ENCODE measurements around the gene CCDC167.

CCDC167 gene

GRCh38 chr6:37442416-37443215 is 57.1 kb downstream of the CCDC167 start:
- Histone ChIP-seq H3K27me3 (ENCODE audit: insufficient read depth, low read depth, severe bottlenecking) (no peaks in the 10 kb centered on the region), H3K27ac (no peak overlapping the region), H3K9me3 (ENCODE audit: severe bottlenecking) (no peaks in the 10 kb centered on the region), H3K36me3 (peaks cover 76% of the 10 kb centered on the region), H3K4me3 (ENCODE audit: low read depth, low read length) (no peak overlapping the region)
- DNase-seq: peak; percentile 3
- TF ChIP-seq, protein P1, sequence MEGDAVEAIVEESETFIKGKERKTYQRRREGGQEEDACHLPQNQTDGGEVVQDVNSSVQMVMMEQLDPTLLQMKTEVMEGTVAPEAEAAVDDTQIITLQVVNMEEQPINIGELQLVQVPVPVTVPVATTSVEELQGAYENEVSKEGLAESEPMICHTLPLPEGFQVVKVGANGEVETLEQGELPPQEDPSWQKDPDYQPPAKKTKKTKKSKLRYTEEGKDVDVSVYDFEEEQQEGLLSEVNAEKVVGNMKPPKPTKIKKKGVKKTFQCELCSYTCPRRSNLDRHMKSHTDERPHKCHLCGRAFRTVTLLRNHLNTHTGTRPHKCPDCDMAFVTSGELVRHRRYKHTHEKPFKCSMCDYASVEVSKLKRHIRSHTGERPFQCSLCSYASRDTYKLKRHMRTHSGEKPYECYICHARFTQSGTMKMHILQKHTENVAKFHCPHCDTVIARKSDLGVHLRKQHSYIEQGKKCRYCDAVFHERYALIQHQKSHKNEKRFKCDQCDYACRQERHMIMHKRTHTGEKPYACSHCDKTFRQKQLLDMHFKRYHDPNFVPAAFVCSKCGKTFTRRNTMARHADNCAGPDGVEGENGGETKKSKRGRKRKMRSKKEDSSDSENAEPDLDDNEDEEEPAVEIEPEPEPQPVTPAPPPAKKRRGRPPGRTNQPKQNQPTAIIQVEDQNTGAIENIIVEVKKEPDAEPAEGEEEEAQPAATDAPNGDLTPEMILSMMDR (IDR thresholded peaks at IDR 0.05; ENCODE audit: low read depth, low read length): no peak

DNA sequence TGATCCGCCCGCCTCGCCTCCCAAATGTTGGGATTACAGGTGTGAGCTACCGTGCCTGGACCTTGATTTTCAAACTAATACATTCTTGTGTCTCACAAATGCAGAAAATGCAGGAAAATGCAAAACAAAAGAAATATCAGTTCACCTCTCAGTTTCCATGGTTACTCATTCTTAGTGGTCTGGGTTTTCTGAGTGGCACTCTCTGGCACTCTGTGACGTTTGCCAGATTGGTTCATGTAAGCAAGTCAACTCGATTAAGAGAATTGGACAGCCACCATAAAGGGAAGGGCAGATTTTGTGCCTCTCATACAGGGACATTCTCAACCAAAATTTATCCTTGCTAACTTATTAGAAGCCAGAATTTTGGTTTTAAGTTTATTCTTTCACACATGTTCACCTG is 58.0 kb downstream of the CCDC167 start:
- TF ChIP-seq, protein P1 (IDR thresholded peaks at IDR 0.05; ENCODE audit: low read depth, low read length): no peak
- no peak for DNase-seq
- Histone ChIP-seq H3K4me3 (ENCODE audit: low read depth, low read length) (no peak overlapping the region), H3K27ac (no peak overlapping the region), H3K36me3 (peaks cover 73% of the 10 kb centered on the region), H3K27me3 (ENCODE audit: insufficient read depth, low read depth, severe bottlenecking) (no peaks in the 10 kb centered on the region), H3K9me3 (ENCODE audit: severe bottlenecking) (no peaks in the 10 kb centered on the region)

- no peak overlapping the region for H3K4me3 ChIP-seq (ENCODE audit: low read depth, low read length)
- H3K36me3 ChIP-seq: peaks cover 64% of the 10 kb centered on the region
- H3K27me3 ChIP-seq (ENCODE audit: insufficient read depth, low read depth, severe bottlenecking): no peaks in the 10 kb centered on the region
- TF ChIP-seq, protein P1 (IDR thresholded peaks at IDR 0.05; ENCODE audit: low read depth, low read length): no peak
- H3K27ac ChIP-seq: no peak overlapping the region
- H3K9me3 ChIP-seq (ENCODE audit: severe bottlenecking): no peaks in the 10 kb centered on the region
- DNase-seq: no peak
These were observed 60.8 kb downstream of the CCDC167 start for GRCh38 chr6:37438930-37439329.

DNA sequence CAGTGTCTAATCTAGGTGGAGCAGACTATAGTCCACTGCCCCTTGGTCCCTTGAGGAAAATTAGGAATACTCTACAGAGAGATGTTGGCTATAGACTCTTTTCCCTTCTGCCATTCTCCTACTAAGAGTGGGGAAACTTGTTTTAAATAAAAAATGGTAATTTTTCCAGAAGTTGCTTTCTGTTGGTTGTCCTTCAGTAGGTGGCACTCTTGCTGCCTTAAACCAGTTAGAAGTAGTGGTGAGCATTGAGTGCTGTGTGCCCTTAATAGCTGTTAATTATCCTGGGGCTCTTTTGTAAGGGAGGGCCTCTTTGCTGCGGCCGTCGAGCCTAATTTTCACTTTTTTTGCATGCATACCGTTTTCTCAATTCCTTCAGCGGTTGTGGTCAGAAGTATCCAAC is 63.9 kb downstream of the CCDC167 start:
- H3K9me3 ChIP-seq (ENCODE audit: severe bottlenecking): no peaks in the 10 kb centered on the region
- no peaks in the 10 kb centered on the region for H3K27me3 ChIP-seq (ENCODE audit: insufficient read depth, low read depth, severe bottlenecking)
- no peak overlapping the region for H3K4me3 ChIP-seq (ENCODE audit: low read depth, low read length)
- peaks cover 47% of the 10 kb centered on the region for H3K36me3 ChIP-seq
- H3K27ac ChIP-seq: no peak overlapping the region; the same call in 1 of the 2 replicates
- TF ChIP-seq, protein P1 (IDR thresholded peaks at IDR 0.05; ENCODE audit: low read depth, low read length): peak; percentile 54
- DNase-seq: peak; percentile 31

GRCh38 chr6:37435373-37435772 is 64.3 kb downstream of the CCDC167 start:
- Histone ChIP-seq H3K27ac (no peak overlapping the region), H3K4me3 (ENCODE audit: low read depth, low read length) (no peak overlapping the region), H3K27me3 (ENCODE audit: insufficient read depth, low read depth, severe bottlenecking) (no peaks in the 10 kb centered on the region), H3K36me3 (peaks cover 43% of the 10 kb centered on the region), H3K9me3 (ENCODE audit: severe bottlenecking) (no peaks in the 10 kb centered on the region)
- TF ChIP-seq, protein P1 (IDR thresholded peaks at IDR 0.05; ENCODE audit: low read depth, low read length): no peak
- DNase-seq: no peak
